ENCODE data around the gene CD68.

CD68 gene

DNA sequence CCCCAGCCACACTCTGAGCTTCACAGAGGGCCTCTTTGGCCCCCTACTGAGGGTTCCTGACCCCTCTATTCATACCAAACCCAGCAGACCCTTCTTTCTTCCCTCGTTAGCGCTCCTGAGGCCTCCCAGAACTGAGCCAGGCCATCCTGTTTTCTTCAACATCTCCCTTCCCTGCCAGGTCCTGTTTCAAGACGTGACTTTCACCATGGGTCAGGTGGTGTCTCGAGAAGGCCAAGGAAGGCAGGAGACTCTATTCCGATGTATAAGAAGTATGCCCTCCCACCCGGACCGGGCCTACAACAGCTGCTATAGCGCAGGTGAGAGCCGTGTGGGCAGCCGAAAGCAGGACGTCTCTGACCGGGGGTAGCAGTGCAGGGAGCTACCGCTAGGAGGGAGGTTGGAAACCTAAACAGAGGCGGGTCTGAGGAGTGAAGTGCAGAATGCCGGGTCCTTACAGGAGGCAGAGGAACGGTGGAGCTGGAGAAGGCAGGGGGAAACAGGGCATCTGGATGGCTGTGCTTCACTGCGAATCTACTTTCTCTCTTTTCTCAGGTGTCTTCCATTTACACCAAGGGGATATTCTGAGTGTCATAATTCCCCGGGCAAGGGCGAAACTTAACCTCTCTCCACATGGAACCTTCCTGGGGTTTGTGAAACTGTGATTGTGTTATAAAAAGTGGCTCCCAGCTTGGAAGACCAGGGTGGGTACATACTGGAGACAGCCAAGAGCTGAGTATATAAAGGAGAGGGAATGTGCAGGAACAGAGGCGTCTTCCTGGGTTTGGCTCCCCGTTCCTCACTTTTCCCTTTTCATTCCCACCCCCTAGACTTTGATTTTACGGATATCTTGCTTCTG lies 19.0 kb upstream of the CD68 start:
- peak; percentile 83 for DNase-seq

DNA sequence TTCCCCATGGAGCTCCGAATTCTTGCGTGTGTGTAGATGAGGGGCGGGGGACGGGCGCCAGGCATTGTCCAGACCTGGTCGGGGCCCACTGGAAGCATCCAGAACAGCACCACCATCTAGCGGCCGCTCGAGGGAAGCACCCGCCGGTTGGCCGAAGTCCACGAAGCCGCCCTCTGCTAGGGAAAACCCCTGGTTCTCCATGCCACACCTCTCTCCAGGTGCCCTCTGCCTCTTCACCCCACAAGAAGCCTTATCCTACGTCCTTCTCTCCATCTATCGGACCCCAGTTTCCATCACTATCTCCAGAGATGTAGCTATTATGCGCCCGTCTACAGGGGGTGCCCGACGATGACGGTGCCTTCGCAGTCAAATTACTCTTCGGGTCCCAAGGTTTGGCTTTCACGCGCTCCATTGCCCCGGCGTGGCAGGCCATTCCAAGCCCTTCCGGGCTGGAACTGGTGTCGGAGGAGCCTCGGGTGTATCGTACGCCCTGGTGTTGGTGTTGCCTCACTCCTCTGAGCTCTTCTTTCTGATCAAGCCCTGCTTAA lies 18.3 kb upstream of the CD68 start:
- DNase-seq = peak; percentile 94

DNA sequence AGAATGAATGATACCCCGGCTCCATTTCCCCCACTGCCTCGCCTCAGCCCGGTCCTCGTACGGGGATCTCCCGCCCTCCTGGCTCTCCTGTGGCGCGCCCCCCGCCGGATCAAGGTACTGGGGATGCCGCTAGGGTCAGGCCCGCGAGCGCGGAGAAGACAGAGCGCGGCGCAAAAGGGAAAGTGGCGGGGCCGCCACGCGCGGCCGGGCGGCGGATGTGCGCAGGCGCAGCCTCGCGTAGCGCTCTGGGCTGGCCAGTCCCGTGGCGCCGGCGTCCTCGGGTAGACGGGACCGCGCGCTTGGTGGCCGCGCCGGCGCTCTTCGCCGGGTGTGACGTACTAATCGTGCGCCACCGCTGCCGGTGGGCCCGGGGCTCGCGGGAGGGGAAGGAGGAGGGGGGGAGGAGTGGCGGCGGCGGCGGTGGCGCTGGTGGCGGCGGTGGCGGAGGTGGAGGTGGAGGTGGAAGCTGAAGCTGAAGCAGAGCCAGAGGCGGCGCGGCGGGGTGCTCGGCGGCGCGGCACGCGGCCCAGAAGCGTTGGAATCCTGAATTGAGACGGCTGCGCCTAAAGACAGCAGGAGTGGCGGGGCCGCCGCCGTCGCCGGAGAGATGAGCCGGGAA lies 17.7 kb upstream of the CD68 start, which contains the start of gene SENP3:
SENP3 (plus strand) TSS at position 331 of the 619 bp plus-strand sequence. CDS start 1,158 bp downstream, outside the sequence.
- DNase-seq = peak; percentile 96

DNA sequence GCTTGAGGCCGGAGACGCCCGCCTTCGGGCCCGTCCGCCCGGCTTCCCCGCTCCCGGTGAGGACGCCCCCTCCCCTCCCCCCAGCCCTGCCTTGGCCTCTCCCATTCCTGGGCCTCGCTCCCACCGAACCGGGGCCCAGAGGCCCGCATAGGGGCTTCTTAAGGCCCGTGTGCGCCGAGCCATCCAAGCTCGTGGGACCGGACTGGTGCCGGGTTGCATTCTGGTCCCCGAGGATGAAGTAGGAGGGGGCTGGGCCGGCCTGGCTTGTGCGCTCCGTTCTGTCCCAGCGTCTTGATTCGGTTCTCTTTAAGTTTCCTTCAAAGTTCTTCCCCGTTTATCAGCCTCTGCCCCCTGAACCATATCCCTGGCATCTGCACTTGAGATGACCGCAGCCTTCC lies 17.2 kb upstream of the CD68 start:
- DNase-seq = peak; percentile 63

DNA sequence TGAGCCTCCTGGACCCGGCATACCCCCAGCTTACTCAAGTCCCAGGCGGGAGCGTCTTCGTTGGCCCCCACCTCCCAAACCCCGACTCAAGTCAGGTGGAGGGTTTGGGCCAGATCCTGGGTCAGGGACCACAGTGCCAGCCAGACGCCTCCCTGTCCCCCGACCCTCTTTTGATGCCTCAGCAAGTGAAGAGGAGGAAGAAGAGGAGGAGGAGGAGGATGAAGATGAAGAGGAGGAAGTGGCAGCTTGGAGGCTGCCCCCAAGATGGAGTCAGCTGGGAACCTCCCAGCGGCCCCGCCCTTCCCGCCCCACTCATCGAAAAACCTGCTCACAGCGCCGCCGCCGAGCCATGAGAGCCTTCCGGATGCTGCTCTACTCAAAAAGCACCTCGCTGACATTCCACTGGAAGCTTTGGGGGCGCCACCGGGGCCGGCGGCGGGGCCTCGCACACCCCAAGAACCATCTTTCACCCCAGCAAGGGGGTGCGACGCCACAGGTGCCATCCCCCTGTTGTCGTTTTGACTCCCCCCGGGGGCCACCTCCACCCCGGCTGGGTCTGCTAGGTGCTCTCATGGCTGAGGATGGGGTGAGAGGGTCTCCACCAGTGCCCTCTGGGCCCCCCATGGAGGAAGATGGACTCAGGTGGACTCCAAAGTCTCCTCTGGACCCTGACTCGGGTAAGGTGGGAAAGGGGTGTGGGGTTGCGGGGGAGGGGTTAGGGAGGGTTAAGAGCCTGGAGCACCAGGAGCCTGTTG lies 16.1 kb upstream of the CD68 start:
- DNase-seq = peak; percentile 28

DNA sequence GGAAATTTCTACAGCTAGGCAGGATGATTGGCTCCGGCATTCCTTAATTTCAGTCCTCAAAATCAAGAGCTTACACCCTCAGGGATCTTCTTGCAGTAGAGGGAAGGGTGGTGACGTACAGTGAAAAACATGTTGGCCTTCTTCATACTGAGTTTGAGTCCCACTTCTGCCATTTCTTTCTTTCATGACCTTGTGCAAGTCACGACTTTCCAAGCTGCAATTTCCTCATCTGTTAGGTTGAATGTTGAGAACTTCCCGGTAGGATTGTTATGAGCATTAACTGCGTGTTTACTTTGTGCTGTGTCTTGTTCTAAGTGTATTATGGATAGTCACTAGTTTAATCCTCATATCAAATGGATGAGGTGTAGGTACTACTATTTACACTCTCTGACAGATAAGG lies 9.9 kb upstream of the CD68 start:
- DNase-seq = no peak

DNA sequence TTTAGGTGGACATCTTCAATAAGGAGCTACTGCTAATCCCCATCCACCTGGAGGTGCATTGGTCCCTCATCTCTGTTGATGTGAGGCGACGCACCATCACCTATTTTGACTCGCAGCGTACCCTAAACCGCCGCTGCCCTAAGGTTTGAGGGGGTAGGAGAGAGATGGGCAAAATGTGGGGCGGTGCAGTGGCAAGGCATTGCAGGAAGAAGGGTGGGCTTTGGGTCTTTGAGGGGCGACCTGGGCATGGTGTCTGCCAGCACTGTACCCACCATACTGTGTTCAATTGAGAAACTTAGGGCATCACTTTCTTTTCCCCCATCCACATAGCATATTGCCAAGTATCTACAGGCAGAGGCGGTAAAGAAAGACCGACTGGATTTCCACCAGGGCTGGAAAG lies 9.1 kb upstream of the CD68 start:
- no peak for DNase-seq

DNA sequence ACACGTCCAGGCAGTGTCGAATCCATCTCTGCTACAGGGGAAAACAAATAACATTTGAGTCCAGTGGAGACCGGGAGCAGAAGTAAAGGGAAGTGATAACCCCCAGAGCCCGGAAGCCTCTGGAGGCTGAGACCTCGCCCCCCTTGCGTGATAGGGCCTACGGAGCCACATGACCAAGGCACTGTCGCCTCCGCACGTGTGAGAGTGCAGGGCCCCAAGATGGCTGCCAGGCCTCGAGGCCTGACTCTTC lies 7.2 kb upstream of the CD68 start:
- no peak for DNase-seq

DNA sequence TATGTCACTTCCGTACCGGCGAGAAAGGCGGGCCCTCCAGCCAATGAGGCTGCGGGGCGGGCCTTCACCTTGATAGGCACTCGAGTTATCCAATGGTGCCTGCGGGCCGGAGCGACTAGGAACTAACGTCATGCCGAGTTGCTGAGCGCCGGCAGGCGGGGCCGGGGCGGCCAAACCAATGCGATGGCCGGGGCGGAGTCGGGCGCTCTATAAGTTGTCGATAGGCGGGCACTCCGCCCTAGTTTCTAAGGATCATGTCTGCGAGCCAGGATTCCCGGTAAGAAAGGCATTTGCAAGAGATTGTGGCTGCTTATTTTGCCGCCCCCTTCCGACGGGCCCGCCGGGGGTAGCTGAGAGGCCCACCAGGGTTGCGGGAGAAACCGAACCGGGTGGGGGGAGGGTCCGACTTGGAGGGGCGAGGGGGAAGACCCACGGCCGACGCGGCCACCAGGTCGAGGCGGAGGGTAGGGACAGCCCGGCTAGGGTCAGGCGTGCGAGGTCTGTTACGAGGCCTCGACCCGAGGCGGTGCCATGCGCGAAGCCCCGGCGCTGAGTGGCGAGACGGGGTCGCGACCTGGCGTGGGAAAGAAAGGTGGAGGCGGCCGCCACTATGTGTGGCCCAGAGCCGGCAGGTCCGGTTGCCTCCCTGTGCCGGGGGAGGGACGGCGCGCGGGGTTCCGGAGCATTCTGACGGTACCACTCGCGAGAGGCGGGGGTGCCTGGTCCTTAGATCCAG lies 6.7 kb upstream of the CD68 start:
- DNase-seq = peak; percentile 100

DNA sequence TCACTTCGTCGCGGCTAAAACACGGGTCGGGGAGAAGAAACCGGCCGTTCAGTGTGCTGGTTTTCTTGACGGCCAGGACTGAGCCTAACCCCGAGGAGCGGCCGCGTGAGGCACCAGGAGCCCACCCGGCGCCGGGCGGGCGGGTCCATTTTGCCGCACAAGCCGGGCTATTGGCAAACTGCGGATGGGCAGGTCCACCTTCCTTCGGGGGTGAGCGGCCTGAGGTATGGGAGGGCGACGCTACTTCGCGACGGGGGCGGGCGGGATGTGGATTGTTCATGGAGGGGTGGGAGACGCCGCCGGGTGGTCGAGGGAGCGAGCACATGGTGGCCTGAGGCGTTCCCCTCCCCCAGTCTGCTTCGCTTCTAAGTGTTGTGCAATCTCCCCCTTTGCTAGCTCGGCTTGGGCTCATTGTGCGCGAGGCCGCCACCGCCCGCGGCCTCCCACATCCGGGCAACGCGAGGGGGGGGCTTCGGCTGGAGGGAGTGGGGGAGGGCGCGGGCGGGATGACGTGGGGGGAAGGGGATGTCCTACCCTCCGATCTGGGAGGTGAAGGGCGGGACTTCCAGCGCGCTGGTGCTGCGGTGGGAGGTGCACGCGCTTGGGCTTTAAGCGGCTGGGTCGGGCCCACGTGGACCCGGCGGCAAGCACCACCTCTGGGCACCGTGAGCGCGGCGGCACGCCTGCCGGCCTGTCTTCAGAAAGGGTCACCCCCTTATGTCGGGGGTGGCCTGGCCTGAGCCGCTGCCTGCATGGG lies 5.9 kb upstream of the CD68 start:
- DNase-seq = peak; percentile 94

DNA sequence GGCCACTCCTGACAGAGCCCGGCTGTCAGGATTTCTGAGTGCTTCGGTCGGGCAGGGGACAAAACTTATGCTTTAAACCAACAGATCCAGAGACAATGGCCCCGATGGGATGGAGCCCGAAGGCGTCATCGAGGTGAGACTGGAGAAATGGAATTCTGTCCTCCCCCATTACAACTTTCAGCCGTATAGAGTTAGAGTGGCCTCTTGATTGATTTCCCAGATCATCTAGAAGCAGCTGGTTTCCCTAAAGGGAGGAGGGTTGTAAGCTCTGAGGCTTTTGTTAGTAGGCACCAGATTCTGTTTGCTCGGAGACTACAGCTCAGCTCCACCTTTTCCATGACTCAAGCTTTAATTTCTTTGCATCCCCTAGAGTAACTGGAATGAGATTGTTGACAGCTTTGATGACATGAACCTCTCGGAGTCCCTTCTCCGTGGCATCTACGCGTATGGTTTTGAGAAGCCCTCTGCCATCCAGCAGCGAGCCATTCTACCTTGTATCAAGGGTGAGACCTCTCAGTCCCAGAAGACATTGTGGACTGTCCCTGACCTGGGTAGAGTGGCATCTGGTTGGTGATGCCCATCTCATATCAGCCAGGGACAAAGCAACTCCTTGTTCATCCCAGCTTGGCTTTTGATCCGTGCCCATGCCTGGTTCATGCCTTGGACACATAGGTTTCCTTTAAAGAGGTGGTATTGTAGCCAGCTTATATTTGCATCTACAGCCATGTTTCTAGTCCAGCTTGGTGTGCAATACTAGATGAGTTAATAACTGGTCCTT lies 5.1 kb upstream of the CD68 start:
- peak; percentile 43 for DNase-seq

DNA sequence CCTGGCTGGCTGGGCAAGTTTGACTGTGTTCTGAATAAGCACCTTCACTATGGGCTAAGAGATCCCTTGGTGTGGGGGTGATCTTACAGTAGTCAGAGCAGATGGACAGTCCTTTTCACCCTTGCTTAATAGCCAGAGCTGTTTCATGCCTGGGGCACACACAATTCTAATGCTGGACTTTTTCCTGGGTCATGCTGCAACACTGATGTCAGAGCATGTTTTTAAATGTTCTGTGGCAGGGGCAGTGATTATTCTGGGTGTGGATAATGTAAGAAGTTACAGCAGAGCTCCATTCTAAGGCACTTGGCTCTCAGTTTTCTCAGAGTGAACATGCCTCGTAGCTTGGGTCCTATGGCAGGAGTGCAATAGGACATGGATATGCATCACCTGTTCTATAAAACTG lies 4.0 kb upstream of the CD68 start:
- no peak for DNase-seq

DNA sequence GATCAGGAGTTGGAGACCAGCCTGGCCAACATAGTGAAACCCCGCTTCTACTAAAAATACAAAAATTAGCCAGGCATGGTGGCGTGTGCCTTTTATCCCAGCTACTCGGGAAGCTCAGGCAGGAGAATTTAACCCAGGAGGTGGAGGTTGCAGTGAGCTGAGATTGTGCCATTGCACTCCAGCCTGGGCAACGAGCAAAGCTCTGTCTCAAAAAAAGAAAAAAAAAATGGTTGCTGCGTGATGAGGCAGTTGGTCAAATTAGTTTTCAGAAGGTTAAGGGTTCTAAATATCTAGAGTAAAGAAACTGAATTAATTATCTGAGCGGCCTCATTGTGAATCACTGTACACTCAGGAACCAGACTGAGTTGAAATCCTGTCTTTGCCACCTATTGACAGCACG lies 3.5 kb upstream of the CD68 start:
- no peak for DNase-seq

DNA sequence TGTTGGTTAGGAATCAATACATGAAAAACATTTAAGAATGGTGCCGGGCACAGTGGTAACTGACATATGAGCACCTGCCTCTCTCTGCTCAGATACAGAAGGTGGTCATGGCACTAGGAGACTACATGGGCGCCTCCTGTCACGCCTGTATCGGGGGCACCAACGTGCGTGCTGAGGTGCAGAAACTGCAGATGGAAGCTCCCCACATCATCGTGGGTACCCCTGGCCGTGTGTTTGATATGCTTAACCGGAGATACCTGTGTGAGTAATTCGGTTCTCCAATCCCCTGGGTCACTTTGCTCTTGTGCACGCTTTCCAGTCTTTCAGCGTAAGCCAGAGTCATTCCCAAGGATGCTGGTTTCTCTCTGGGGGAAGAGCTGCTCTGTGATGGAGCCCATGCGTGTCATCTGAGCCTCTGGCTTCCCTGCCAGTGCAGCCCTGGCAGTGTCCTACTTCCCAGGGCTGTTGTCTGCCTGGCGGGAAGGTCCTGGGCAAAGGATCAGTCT lies 3.0 kb upstream of the CD68 start:
- no peak for DNase-seq

DNA sequence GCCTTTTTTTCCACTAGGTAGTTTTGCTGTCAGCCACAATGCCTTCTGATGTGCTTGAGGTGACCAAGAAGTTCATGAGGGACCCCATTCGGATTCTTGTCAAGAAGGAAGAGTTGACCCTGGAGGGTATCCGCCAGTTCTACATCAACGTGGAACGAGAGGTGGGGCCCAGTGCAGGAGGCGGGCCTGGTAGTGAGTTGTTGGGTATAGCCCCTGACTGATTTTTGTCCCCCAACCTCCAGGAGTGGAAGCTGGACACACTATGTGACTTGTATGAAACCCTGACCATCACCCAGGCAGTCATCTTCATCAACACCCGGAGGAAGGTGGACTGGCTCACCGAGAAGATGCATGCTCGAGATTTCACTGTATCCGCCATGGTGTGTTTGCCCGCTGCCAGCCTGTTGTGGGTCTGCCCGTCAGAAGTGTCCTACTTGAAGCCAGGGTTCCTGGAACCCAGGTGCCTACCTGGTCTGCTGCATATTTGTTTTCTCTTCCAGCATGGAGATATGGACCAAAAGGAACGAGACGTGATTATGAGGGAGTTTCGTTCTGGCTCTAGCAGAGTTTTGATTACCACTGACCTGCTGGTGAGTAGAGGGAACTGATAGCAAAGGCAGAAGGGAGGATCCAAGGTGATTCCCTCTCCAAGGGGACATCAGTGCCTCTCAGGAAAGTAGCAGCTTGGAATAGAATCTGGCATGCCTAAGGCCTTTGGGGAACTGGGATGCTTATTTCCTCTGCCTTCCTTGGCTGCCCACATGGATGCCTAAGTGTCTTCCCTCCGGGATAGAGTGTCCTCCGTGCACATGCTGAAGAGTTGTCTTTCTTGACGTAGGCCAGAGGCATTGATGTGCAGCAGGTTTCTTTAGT lies 1.9 kb upstream of the CD68 start:
- DNase-seq = peak; percentile 43

DNA sequence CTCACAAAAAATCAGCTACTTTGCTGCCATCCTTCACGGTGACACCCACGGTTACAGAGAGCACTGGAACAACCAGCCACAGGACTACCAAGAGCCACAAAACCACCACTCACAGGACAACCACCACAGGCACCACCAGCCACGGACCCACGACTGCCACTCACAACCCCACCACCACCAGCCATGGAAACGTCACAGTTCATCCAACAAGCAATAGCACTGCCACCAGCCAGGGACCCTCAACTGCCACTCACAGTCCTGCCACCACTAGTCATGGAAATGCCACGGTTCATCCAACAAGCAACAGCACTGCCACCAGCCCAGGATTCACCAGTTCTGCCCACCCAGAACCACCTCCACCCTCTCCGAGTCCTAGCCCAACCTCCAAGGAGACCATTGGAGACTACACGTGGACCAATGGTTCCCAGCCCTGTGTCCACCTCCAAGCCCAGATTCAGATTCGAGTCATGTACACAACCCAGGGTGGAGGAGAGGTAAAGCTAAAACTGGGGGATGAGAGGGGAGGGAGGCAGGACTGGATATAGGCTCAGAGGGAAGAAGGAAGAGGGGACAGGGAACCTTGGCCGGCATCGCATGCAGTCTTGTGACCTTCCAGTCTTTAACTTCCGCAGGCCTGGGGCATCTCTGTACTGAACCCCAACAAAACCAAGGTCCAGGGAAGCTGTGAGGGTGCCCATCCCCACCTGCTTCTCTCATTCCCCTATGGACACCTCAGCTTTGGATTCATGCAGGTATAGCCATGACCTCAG lies 581 bp downstream of the CD68 start:
- peak; percentile 74 for DNase-seq

DNA sequence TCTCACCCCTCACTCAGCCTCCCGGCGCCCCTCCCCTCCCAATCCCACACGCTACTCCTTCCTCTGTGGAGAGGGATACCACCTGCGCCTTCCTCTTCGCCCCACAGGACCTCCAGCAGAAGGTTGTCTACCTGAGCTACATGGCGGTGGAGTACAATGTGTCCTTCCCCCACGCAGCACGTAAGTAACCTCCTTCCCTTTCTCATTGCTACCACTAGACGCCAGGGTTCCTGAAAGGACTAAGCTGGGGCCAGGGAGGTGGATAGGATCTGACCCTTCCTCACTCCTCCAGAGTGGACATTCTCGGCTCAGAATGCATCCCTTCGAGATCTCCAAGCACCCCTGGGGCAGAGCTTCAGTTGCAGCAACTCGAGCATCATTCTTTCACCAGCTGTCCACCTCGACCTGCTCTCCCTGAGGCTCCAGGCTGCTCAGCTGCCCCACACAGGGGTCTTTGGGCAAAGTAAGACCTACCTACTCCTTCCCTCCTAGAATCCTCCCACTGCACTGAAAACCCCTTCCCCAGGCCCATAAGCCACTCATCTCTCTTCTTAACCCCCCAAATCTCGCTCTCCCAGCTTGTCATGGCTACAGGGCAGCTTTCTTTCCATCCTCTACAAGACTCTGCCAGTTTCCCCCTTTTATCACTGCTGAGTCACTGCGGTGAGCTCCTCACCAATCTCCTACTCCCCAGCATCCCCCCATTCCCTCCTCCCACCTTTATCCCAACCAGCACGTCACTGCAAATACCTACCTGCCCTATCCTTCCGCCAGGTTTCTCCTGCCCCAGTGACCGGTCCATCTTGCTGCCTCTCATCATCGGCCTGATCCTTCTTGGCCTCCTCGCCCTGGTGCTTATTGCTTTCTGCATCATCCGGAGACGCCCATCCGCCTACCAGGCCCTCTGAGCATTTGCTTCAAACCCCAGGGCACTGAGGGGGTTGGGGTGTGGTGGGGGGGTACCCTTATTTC lies 1.5 kb downstream of the CD68 start:
- peak; percentile 51 for DNase-seq

Measured in NCI-H82 (cell line).